ENCODE measurements around the gene TBC1D3L.
"Not testable (repeated sequence)": the region's sequence is repeated elsewhere in the genome, so short reads cannot be mapped to it uniquely, and the experiment has no call there.

Gene TBC1D3L

GRCh38 chr17:37988960-37989359, at the start of gene TBC1D3L:
TSS of gene TBC1D3L (minus strand) at chr17:37989060. CDS start at chr17:37987520, 1,540 bp downstream.
- H3K27ac ChIP-seq = not testable (repeated sequence)

DNA sequence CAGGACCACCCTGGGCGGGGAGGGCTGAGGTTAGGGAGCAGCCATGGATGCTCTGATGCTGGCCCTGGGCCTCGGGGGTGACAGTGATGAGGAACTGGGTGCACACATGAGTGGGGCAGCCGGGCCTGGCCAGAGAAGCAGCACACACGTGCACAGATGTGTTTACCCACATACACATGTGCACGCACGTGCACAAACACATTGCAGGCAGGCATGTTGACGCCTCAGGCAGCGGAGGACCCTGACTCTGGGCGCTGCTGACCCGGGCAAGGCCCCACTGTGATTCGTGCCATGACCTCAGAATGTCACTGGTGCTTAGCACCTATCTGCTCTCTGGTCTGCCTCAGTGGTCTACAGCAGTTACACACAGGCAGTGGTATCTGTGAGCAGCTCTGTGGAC, 14.8 kb upstream of the TBC1D3L start, which contains the start of gene TBC1D3D:
TSS of gene TBC1D3D (plus strand) at position 301 of the 400 bp plus-strand sequence. CDS start 1,585 bp downstream, outside the sequence.
- not testable (repeated sequence) for H3K27ac ChIP-seq
